Lower leg skin (tissue), 3 donors: ENCODE measurements around the gene CXCL5.

Source experiments
- CTCF ChIP-seq, 3 donors: fragments of 450-650 bp; IDR thresholded peaks; one replicate each; pipeline ENCODE4 v1.5.1; 2016; ENCODE audit warnings: antibody characterized with exemption in 3 of 3, mild to moderate bottlenecking in 3 of 3, moderate library complexity in 2 of 3
- POLR2A ChIP-seq, 2 donors: fragments of 450-650 bp; IDR thresholded peaks; one replicate each; pipeline ENCODE4 v1.6.1; 2016 to 2017; ENCODE audit warnings: antibody characterized with exemption in 2 of 2, mild to moderate bottlenecking in 1 of 2, moderate library complexity in 1 of 2

- TF ChIP-seq CTCF (IDR thresholded peaks at IDR 0.05), result no peak
- no peak for TF ChIP-seq POLR2A (IDR thresholded peaks at IDR 0.05)
These were observed at the start of gene CXCL5 for GRCh38 chr4:73998040-73999011.
